GM19023 (cell line): Measurements from ENCODE around the gene ANKRD42.
"Not testable (repeated sequence)": the region's sequence is repeated elsewhere in the genome, so short reads cannot be mapped to it uniquely, and the experiment has no call there.

Source experiments
- ATAC-seq: cut with Tn5 transposase; IDR thresholded peaks from one replicate; pipeline ENCODE4 v1.9.1; 2021; ENCODE audit warnings: mild to moderate bottlenecking, moderate library complexity; ENCODE audit not compliant: unreplicated experiment

Gene ANKRD42

GRCh38 chr11:83238111-83238510, 44.6 kb downstream of the ANKRD42 start:
- ATAC-seq, result no peak

GRCh38 chr11:83241291-83241946, 47.9 kb downstream of the ANKRD42 start:
- ATAC-seq, result no peak

- no peak for ATAC-seq
Observed at GRCh38 chr11:83249445-83249844, 55.9 kb downstream of the ANKRD42 start.

GRCh38 chr11:83249972-83250593, 56.6 kb downstream of the ANKRD42 start:
- ATAC-seq, result peak; percentile 74

- no peak for ATAC-seq
Observed at GRCh38 chr11:83252266-83252665, 58.8 kb downstream of the ANKRD42 start.

GRCh38 chr11:83252941-83253340, 59.4 kb downstream of the ANKRD42 start:
- no peak for ATAC-seq

- ATAC-seq, result no peak
Observed at GRCh38 chr11:83255366-83255765, 61.9 kb downstream of the ANKRD42 start.

- ATAC-seq, result no peak
Observed at GRCh38 chr11:83256602-83257340, 63.3 kb downstream of the ANKRD42 start.

GRCh38 chr11:83257761-83258168, 64.3 kb downstream of the ANKRD42 start:
- no peak for ATAC-seq

GRCh38 chr11:83259559-83259958, 66.0 kb downstream of the ANKRD42 start:
- no peak for ATAC-seq

GRCh38 chr11:83265331-83265730, 71.8 kb downstream of the ANKRD42 start:
- ATAC-seq, result no peak

GRCh38 chr11:83269080-83269479, 75.6 kb downstream of the ANKRD42 start:
- ATAC-seq, result not testable (repeated sequence)

- ATAC-seq, result not testable (repeated sequence)
Observed at GRCh38 chr11:83271734-83272133, 78.2 kb downstream of the ANKRD42 start.

GRCh38 chr11:83272627-83273026, 79.1 kb downstream of the ANKRD42 start:
- ATAC-seq, result no peak

GRCh38 chr11:83275888-83276641, 82.6 kb downstream of the ANKRD42 start:
- ATAC-seq, result no peak

GRCh38 chr11:83278351-83278750, 84.8 kb downstream of the ANKRD42 start:
- no peak for ATAC-seq

- no peak for ATAC-seq
Observed at GRCh38 chr11:83280256-83280655, 86.7 kb downstream of the ANKRD42 start.

- no peak for ATAC-seq
Observed at GRCh38 chr11:83282084-83282716, 88.7 kb downstream of the ANKRD42 start.

- ATAC-seq, result no peak
Observed at GRCh38 chr11:83284501-83285150, 91.1 kb downstream of the ANKRD42 start.

- ATAC-seq, result peak; percentile 46
Observed at GRCh38 chr11:83285151-83285770, 91.7 kb downstream of the ANKRD42 start.
